ENCODE measurements around the gene DPYD.

DPYD gene

DNA sequence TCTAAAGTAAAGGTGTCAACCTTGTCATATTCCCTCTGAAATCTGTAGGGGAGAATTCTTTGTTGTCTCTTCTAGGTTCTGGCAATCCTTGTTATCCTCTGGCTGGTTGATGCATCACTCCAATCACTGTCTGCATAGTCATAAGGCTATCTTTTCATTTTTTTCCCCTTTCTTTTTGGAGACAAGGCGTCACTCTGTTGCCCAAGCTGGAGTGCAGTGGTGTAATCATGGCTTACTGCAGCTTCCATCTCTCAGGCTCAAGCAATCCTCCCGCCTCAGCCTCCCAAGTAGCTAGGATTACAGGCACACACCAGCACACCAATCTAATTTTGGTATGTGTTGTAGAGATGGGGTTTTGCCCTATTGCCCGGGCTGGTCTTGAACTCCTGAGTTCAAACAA is 12.9 kb downstream of the DPYD start:
- no peak overlapping the region for H3K4me3 ChIP-seq (ENCODE audit: low read depth, low read length)
- TF ChIP-seq, protein P1, sequence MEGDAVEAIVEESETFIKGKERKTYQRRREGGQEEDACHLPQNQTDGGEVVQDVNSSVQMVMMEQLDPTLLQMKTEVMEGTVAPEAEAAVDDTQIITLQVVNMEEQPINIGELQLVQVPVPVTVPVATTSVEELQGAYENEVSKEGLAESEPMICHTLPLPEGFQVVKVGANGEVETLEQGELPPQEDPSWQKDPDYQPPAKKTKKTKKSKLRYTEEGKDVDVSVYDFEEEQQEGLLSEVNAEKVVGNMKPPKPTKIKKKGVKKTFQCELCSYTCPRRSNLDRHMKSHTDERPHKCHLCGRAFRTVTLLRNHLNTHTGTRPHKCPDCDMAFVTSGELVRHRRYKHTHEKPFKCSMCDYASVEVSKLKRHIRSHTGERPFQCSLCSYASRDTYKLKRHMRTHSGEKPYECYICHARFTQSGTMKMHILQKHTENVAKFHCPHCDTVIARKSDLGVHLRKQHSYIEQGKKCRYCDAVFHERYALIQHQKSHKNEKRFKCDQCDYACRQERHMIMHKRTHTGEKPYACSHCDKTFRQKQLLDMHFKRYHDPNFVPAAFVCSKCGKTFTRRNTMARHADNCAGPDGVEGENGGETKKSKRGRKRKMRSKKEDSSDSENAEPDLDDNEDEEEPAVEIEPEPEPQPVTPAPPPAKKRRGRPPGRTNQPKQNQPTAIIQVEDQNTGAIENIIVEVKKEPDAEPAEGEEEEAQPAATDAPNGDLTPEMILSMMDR (IDR thresholded peaks at IDR 0.05; ENCODE audit: borderline replicate concordance, insufficient read depth, low read depth, low read length) = no peak

DNA sequence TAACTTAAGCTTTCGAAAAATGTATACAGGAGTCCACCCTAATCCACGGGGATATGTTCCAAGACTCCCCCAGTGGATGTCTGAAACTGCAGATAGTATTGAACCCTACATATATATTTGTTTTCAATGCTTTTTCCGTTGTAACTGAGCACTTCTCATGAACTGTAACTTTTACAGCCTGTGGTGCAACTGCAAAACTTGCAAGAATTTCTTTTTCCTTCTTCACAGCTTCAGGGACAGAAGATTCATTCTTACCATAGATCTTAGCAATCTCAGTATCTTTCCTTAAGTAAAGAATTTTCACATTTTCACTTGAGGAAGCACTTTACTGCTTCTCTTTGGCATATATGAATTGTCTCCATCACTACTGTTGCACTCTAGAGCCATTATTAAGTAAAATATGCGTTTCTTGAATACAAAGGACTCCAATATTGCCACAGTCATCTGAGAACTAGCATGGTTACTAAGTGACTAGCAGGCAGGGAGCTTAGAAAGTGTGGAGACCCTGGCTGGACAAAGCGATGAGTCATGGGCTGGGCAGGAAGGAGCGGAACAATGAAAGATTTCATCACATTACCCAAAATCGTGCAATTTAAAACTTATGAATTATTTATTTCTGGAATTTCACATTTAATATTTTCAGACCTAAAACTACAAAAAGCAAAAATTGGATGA is 14.1 kb downstream of the DPYD start:
- no peak overlapping the region for H3K4me3 ChIP-seq (ENCODE audit: low read depth, low read length)
- TF ChIP-seq, protein P1 (IDR thresholded peaks at IDR 0.05; ENCODE audit: borderline replicate concordance, insufficient read depth, low read depth, low read length) = no peak

DNA sequence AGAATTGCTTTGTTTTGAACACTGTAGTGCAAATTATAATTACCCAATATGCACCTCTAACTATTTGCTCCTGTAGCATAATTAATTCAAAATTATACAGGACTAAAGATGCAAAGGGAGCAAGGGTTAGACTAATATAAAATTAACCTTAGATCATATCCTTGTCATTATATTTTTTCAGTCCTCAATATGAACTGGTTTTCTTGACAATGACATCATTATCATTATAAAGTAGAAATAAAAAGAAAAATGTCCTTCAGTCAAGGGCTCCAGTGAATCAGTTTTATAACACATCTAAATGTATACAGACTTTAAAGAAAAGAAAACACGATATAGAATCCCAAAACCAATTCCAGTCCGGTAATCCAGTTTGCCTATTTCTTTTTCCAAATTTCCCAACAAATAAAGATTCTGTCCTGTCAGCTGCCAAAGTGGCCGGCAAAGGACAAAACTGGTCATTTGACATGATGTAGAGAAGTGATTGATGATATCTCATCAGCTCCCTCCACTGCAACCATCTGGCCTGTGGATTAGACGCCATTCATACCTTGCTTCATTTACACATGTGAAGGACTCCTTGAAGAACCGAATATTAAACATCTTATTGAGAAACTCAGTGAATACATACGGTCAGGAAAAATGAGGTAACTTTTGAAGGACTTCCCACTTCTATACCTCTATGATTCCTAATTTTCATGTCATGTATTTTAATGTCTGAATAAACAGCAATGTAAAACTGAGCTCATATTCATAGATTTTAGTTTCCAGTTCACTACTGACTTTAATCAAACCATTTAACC is 15.5 kb downstream of the DPYD start:
- TF ChIP-seq, protein P1 (IDR thresholded peaks at IDR 0.05; ENCODE audit: borderline replicate concordance, insufficient read depth, low read depth, low read length) = no peak
- no peak overlapping the region for H3K4me3 ChIP-seq (ENCODE audit: low read depth, low read length)

DNA sequence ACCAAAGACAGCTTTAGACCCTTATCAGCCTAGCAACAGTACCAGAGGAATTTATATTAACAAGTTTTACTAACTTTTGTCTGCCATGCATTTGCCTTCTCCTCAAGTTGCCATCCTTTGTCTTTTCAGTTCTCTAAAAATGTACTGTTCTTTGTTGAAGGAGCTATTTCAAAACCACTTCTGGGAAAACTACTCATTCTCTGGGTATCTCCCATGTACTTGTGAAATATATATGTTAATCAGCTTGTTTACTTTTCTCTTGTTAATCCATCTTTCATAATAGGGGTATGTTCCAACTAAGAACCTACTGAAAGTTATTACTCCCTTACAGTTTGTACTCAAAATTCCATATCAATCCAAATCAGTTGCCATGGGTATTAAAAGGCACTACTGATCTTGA is 16.3 kb downstream of the DPYD start:
- no peak overlapping the region for H3K4me3 ChIP-seq (ENCODE audit: low read depth, low read length)
- TF ChIP-seq, protein P1 (IDR thresholded peaks at IDR 0.05; ENCODE audit: borderline replicate concordance, insufficient read depth, low read depth, low read length) = no peak

DNA sequence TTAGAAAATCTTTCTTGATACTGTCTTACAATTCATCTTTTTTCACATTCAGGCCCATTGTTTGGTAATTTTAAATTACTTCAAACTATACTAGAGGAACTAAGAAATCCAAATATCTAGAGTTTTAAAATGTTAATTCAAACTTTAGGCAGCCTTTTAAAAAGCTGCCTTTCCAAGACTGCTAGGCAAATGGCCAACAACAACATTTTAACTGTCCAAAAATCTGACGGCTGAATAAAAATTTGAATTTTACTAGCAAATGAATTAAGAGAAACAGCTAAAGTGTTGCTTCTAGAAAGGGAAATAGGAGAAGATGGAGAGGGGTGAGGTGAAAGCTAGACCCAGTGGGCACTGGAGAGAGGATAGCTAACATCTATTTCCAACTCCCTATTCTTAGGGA is 17.2 kb downstream of the DPYD start:
- TF ChIP-seq, protein P1 (IDR thresholded peaks at IDR 0.05; ENCODE audit: borderline replicate concordance, insufficient read depth, low read depth, low read length) = no peak
- no peak overlapping the region for H3K4me3 ChIP-seq (ENCODE audit: low read depth, low read length)

DNA sequence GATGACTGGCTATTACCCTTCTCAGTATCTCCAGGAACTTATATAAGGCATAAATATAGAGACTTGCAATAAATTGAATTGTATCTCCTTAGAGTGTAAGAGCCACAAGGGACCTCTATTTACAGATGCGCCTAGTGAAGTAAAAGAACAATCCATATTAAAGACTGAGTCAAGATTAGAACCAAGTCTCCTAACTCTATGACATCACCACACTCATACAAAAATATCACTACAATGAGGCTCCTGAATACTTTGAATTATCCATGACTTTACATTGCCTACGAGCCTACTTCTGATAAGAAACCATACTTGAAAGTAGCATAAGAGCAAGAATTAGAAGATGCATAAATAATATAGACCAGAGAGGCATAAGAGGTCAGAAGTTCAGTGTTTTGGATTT is 18.8 kb downstream of the DPYD start:
- TF ChIP-seq, protein P1 (IDR thresholded peaks at IDR 0.05; ENCODE audit: borderline replicate concordance, insufficient read depth, low read depth, low read length) = no peak
- no peak overlapping the region for H3K4me3 ChIP-seq (ENCODE audit: low read depth, low read length)
